HL-60 (cell line): ENCODE data around the gene P2RY11.

Source experiments
- DNase-seq, 2 experiments: peaks; one replicate each; pipeline ENCODE4 v3.0.0-alpha.2; 2010 to 2020; ENCODE audit warnings: low read depth in 1 of 2, low spot score in 1 of 2
- H3K27ac ChIP-seq: fragments of 250-450 bp; sonication (Bioruptor Pico); replicated peaks from 2 replicates; pipeline ENCODE4 v1.5.1; 2020; ENCODE audit warnings: mild to moderate bottlenecking, moderate library complexity
- H3K27me3 ChIP-seq: fragments of 250-450 bp; sonication (Bioruptor Pico); 2 replicates; pipeline ENCODE4 v1.5.1; 2021; ENCODE audit warnings: mild to moderate bottlenecking, moderate library complexity; ENCODE audit not compliant: insufficient read depth, poor library complexity, severe bottlenecking
- H3K4me3 ChIP-seq: replicated peaks from 2 replicates; pipeline ENCODE4 v1.5.1; 2011; ENCODE audit warnings: mild to moderate bottlenecking, control low read depth, low read length; ENCODE audit not compliant: insufficient read depth
- CTCF ChIP-seq: IDR thresholded peaks from one replicate; pipeline ENCODE4 v1.5.1; 2011; ENCODE audit warnings: low read length, control low read depth, inconsistent platforms; ENCODE audit not compliant: insufficient read depth
- GABPA ChIP-seq: IDR thresholded peaks from 2 replicates; pipeline ENCODE4 v1.6.1; 2012; ENCODE audit warnings: low read depth
- POLR2AphosphoS5 ChIP-seq: IDR thresholded peaks from 2 replicates; pipeline ENCODE4 v1.6.1; 2012; ENCODE audit warnings: low read depth
- SPI1 ChIP-seq: IDR thresholded peaks from 2 replicates; pipeline ENCODE4 v1.6.1; 2012; ENCODE audit warnings: low read depth, mild to moderate bottlenecking, borderline replicate concordance
- TF ChIP-seq, protein P1 (sequence below): IDR thresholded peaks from 2 replicates; pipeline ENCODE4 v1.6.1; 2012; ENCODE audit warnings: low read depth; ENCODE audit not compliant: insufficient replicate concordance

The P2RY11 gene

DNA sequence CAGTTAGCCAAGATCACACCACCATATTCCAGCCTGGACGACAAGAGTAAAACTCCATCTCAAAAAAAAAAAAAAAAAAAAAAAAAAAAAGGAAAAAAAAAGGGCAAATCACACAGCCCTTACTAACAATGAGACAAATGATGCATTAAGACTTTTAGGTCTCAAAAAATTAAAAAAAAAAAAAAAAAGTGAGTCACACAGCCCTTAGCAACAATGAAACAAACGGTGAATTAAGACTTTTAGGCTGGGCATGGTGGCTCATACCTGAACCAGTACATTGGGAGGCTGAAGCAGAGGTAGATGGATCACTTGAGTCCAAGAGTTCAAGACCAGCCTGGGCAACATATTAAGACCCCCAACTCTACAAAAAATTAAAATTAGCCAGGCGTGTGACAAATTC, 40.6 kb downstream of the P2RY11 start:
- no peak for DNase-seq
- Histone ChIP-seq H3K27ac (no peak overlapping the region), H3K27me3 (no peaks in the 10 kb centered on the region), H3K4me3 (no peak overlapping the region)
- TF ChIP-seq CTCF (no peak), GABPA (no peak)

GRCh38 chr19:10155839-10156238, 44.3 kb downstream of the P2RY11 start:
- Histone ChIP-seq H3K27me3 (no peaks in the 10 kb centered on the region), H3K4me3 (no peak overlapping the region), H3K27ac (no peak overlapping the region)
- TF ChIP-seq, protein P1, sequence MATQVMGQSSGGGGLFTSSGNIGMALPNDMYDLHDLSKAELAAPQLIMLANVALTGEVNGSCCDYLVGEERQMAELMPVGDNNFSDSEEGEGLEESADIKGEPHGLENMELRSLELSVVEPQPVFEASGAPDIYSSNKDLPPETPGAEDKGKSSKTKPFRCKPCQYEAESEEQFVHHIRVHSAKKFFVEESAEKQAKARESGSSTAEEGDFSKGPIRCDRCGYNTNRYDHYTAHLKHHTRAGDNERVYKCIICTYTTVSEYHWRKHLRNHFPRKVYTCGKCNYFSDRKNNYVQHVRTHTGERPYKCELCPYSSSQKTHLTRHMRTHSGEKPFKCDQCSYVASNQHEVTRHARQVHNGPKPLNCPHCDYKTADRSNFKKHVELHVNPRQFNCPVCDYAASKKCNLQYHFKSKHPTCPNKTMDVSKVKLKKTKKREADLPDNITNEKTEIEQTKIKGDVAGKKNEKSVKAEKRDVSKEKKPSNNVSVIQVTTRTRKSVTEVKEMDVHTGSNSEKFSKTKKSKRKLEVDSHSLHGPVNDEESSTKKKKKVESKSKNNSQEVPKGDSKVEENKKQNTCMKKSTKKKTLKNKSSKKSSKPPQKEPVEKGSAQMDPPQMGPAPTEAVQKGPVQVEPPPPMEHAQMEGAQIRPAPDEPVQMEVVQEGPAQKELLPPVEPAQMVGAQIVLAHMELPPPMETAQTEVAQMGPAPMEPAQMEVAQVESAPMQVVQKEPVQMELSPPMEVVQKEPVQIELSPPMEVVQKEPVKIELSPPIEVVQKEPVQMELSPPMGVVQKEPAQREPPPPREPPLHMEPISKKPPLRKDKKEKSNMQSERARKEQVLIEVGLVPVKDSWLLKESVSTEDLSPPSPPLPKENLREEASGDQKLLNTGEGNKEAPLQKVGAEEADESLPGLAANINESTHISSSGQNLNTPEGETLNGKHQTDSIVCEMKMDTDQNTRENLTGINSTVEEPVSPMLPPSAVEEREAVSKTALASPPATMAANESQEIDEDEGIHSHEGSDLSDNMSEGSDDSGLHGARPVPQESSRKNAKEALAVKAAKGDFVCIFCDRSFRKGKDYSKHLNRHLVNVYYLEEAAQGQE = no peak
- TF ChIP-seq GABPA (no peak), SPI1 (no peak), CTCF (no peak), POLR2AphosphoS5 (no peak)
- DNase-seq = no peak

- no peak for DNase-seq
- no peaks in the 10 kb centered on the region for H3K27me3 ChIP-seq
- H3K27ac ChIP-seq = no peak overlapping the region
- no peak overlapping the region for H3K4me3 ChIP-seq
- TF ChIP-seq CTCF = no peak
- TF ChIP-seq, protein P1 = no peak
- TF ChIP-seq GABPA = no peak
- no peak for TF ChIP-seq SPI1
Measured at GRCh38 chr19:10158071-10158470, 46.6 kb downstream of the P2RY11 start.

DNA sequence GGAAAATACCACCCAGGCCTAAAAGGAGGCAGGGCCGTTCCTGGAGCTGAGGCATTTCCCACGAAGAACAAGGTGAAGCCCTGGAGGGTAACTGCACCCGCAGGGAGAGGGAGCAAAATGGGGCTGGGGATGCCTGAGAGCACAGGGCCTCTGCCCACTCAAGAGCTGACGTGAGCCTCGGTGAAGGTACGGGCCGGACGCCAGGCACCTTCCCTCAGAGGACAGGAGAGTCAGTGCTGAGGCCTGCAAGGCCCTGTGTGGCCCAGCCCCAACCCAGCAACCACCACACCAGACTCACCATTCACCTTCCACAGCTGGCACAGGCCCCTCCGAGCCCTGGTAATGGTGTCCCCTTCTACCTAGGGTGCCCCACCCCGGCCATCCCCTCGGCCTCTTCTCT, 47.0 kb downstream of the P2RY11 start:
- TF ChIP-seq GABPA = no peak
- TF ChIP-seq POLR2AphosphoS5 = no peak
- no peak for TF ChIP-seq SPI1
- TF ChIP-seq, protein P1 = no peak
- no peak for TF ChIP-seq CTCF

More for the DNA sequence above, 47.0 kb downstream of the P2RY11 start:
- Histone ChIP-seq H3K27ac (no peak overlapping the region), H3K27me3 (no peaks in the 10 kb centered on the region), H3K4me3 (no peak overlapping the region)
- DNase-seq = no peak
